Activated CD4-positive, alpha-beta T cell treated with anti-CD3 and anti-CD28 coated beads, Interleukin-10, Interleukin-2, amounts not matched to agents 100 ng/mL and 50 ng/mL, durations not matched to agents 16 hours and 8 hours (primary cell): Measurements from ENCODE around the gene EIF3L.

Experiments
- DNase-seq: peaks from one replicate; pipeline ENCODE4 v3.0.0-alpha.2; 2020

EIF3L gene

GRCh38 chr22:37906364-37907008 is 57.3 kb downstream of the EIF3L start:
- peak; percentile 42 for DNase-seq

- no peak for DNase-seq
Observed at GRCh38 chr22:37907036-37907954, 58.1 kb downstream of the EIF3L start.

- DNase-seq, result no peak
Observed at GRCh38 chr22:37909766-37910165, 60.5 kb downstream of the EIF3L start.

- no peak for DNase-seq
Observed at GRCh38 chr22:37910890-37911672, 61.9 kb downstream of the EIF3L start.

GRCh38 chr22:37911697-37912096 is 62.5 kb downstream of the EIF3L start:
- DNase-seq, result no peak

GRCh38 chr22:37912171-37912570 is 63.0 kb downstream of the EIF3L start:
- DNase-seq, result no peak

- DNase-seq, result no peak
Observed at GRCh38 chr22:37913233-37913721, 64.1 kb downstream of the EIF3L start.

- DNase-seq, result no peak
Observed at GRCh38 chr22:37916311-37916710, 67.1 kb downstream of the EIF3L start.

- DNase-seq, result no peak
Observed at GRCh38 chr22:37917874-37918548, 68.8 kb downstream of the EIF3L start.

- no peak for DNase-seq
Observed at GRCh38 chr22:37918580-37919270, 69.5 kb downstream of the EIF3L start.

- DNase-seq, result no peak
Observed at GRCh38 chr22:37920126-37920525, 70.9 kb downstream of the EIF3L start.

- no peak for DNase-seq
Observed at GRCh38 chr22:37922191-37922590, 73.0 kb downstream of the EIF3L start.

- no peak for DNase-seq
Observed at GRCh38 chr22:37923927-37924326, 74.7 kb downstream of the EIF3L start.

GRCh38 chr22:37924386-37925065 is 75.3 kb downstream of the EIF3L start:
- no peak for DNase-seq

- DNase-seq, result no peak
Observed at GRCh38 chr22:37925330-37925729, 76.1 kb downstream of the EIF3L start.

- DNase-seq, result no peak
Observed at GRCh38 chr22:37925767-37926166, 76.5 kb downstream of the EIF3L start.

- DNase-seq, result no peak
Observed at GRCh38 chr22:37926358-37926757, 77.1 kb downstream of the EIF3L start.

- DNase-seq, result no peak
Observed at GRCh38 chr22:37926771-37927636, 77.8 kb downstream of the EIF3L start.

- no peak for DNase-seq
Observed at GRCh38 chr22:37927637-37927936, 78.4 kb downstream of the EIF3L start.

- no peak for DNase-seq
Observed at GRCh38 chr22:37929390-37929789, 80.2 kb downstream of the EIF3L start.
